ENCODE measurements around the gene TUBB2A. TPM values are rescaled to one million over a fixed set of nuclear protein-coding genes. Genes with fewer than 3 reads are reported as not detected.

The TUBB2A gene
- total and polyA plus RNA-seq, 2 of the 13 experiments (the other 11 are each of a cell fraction or from before 2014, with no cell fraction given): 35.3 to 106 TPM

- TF ChIP-seq, protein P1, sequence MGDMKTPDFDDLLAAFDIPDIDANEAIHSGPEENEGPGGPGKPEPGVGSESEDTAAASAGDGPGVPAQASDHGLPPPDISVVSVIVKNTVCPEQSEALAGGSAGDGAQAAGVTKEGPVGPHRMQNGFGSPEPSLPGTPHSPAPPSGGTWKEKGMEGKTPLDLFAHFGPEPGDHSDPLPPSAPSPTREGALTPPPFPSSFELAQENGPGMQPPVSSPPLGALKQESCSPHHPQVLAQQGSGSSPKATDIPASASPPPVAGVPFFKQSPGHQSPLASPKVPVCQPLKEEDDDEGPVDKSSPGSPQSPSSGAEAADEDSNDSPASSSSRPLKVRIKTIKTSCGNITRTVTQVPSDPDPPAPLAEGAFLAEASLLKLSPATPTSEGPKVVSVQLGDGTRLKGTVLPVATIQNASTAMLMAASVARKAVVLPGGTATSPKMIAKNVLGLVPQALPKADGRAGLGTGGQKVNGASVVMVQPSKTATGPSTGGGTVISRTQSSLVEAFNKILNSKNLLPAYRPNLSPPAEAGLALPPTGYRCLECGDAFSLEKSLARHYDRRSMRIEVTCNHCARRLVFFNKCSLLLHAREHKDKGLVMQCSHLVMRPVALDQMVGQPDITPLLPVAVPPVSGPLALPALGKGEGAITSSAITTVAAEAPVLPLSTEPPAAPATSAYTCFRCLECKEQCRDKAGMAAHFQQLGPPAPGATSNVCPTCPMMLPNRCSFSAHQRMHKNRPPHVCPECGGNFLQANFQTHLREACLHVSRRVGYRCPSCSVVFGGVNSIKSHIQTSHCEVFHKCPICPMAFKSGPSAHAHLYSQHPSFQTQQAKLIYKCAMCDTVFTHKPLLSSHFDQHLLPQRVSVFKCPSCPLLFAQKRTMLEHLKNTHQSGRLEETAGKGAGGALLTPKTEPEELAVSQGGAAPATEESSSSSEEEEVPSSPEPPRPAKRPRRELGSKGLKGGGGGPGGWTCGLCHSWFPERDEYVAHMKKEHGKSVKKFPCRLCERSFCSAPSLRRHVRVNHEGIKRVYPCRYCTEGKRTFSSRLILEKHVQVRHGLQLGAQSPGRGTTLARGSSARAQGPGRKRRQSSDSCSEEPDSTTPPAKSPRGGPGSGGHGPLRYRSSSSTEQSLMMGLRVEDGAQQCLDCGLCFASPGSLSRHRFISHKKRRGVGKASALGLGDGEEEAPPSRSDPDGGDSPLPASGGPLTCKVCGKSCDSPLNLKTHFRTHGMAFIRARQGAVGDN (CRISPR knock-in tag; IDR thresholded peaks at IDR 0.05): peak; percentile 73
- TF ChIP-seq, protein P2, sequence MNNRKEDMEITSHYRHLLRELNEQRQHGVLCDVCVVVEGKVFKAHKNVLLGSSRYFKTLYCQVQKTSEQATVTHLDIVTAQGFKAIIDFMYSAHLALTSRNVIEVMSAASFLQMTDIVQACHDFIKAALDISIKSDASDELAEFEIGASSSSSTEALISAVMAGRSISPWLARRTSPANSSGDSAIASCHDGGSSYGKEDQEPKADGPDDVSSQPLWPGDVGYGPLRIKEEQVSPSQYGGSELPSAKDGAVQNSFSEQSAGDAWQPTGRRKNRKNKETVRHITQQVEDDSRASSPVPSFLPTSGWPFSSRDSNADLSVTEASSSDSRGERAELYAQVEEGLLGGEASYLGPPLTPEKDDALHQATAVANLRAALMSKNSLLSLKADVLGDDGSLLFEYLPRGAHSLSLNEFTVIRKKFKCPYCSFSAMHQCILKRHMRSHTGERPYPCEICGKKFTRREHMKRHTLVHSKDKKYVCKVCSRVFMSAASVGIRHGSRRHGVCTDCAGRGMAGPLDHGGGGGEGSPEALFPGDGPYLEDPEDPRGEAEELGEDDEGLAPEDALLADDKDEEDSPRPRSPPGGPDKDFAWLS (CRISPR knock-in tag; IDR thresholded peaks at IDR 0.05; ENCODE audit: borderline replicate concordance): no peak
- TF ChIP-seq GATAD1 (CRISPR knock-in tag; IDR thresholded peaks at IDR 0.05): 0 out of 2 replicates have a peak, but pooled peaks have one; percentile 40
- peak; percentile 54 for TF ChIP-seq HNF4A (CRISPR knock-in tag; IDR thresholded peaks at IDR 0.05)
- no peak for TF ChIP-seq SRSF4 (IDR thresholded peaks at IDR 0.05; ENCODE audit: low read depth, low read length, poor library complexity, severe bottlenecking)
- no peak for TF ChIP-seq ZNF724P (CRISPR knock-in tag; IDR thresholded peaks at IDR 0.05; ENCODE audit: borderline replicate concordance)
- no peak for TF ChIP-seq MEIS2 (CRISPR knock-in tag; IDR thresholded peaks at IDR 0.05)
- TF ChIP-seq HDAC2 (CRISPR knock-in tag; IDR thresholded peaks at IDR 0.05): peak; percentile 68; the same call in 1 of the 2 replicates
- TF ChIP-seq BCL6 (CRISPR knock-in tag; IDR thresholded peaks at IDR 0.05): peak; percentile 29
- no peak for TF ChIP-seq ZNF256 (CRISPR knock-in tag; conservative IDR thresholded peaks at IDR 0.05)
- no peak for TF ChIP-seq EED (CRISPR knock-in tag; IDR thresholded peaks at IDR 0.05)
- peak; percentile 71 for TF ChIP-seq TEAD3 (CRISPR knock-in tag; optimal IDR thresholded peaks at IDR 0.05; ENCODE audit: borderline replicate concordance)
- peak; percentile 87; the same call in 1 of the 2 replicates for TF ChIP-seq HOXA5 (CRISPR knock-in tag; IDR thresholded peaks at IDR 0.05)
- 0 out of 2 replicates have a peak, but pooled peaks have one; percentile 65 for TF ChIP-seq ZNF414 (CRISPR knock-in tag; IDR thresholded peaks at IDR 0.05)
- peak; percentile 73 for TF ChIP-seq ELF1 (CRISPR knock-in tag; IDR thresholded peaks at IDR 0.05)
- TF ChIP-seq ASH2L (IDR thresholded peaks at IDR 0.05; ENCODE audit: insufficient read length, low read depth, low read length): peak; percentile 71
- TF ChIP-seq SMAD3 (CRISPR knock-in tag; IDR thresholded peaks at IDR 0.05): 0 out of 2 replicates have a peak, but pooled peaks have one; percentile 16
- no peak for TF ChIP-seq NR0B2 (CRISPR knock-in tag; IDR thresholded peaks at IDR 0.05)
- 0 out of 2 replicates have a peak, but pooled peaks have one; percentile 51 for TF ChIP-seq ZNF572 (CRISPR knock-in tag; IDR thresholded peaks at IDR 0.05)
- no peak for TF ChIP-seq ZFP36 (IDR thresholded peaks at IDR 0.05; ENCODE audit: borderline replicate concordance, low read depth, low read length, partially characterized antibody)
Observed at GRCh38 chr6:3135668-3136291, 21.6 kb downstream of the TUBB2A start (continued).

Measured in HepG2 (cell line).